Mucosa of descending colon (tissue), 3 donors: Measurements from ENCODE around the gene QSER1. TPM values are rescaled to one million over a fixed set of nuclear protein-coding genes. Genes with fewer than 3 reads are reported as not detected.
A peak's percentile ranks its signal among the peaks of the same experiment; 100 is the strongest.

Experiments used
- ATAC-seq: fragments of 200-7000 bp; cut with Tn5 transposase; one replicate; pipeline ENCODE4 v1.9.1; 2020; ENCODE audit warnings: mild to moderate bottlenecking, moderate library complexity
- DNase-seq, 3 donors: peaks; one replicate each; pipeline ENCODE4 v3.0.0-alpha.2; 2020
- H3K36me3 ChIP-seq: fragments of 200-600 bp; one replicate; pipeline ENCODE4 v1.8.0; 2021; ENCODE audit warnings: low read depth, mild to moderate bottlenecking
- H3K4me1 ChIP-seq: fragments of 200-600 bp; one replicate; pipeline ENCODE4 v1.8.0; 2021; ENCODE audit warnings: low read depth, mild to moderate bottlenecking
- H3K4me3 ChIP-seq: fragments of 200-600 bp; one replicate; pipeline ENCODE4 v1.8.0; 2021; ENCODE audit warnings: mild to moderate bottlenecking
- H3K9me3 ChIP-seq: fragments of 200-600 bp; one replicate; pipeline ENCODE4 v1.8.0; 2021; ENCODE audit warnings: mild to moderate bottlenecking
- intact Hi-C, 2 donors: fragments of 100-400 bp; cut with DNase I in 1 of 2; cut with micrococcal nuclease in 1 of 2; formaldehyde crosslinking; loops; one replicate each; pipeline versions ENCODE4 v1.11.0 to v1.11.1; 2022; cut with DNase I, micrococcal nuclease
- total RNA-seq, 3 donors: library from RNA; stranded (reverse); fragmentation: NEBNext Ultra II Directional in 2 of 3; extraction: Animal tissue kit (Norgen Biotek cat#: 25700) in 2 of 3; gene quantifications; one replicate each; pipeline versions ENCODE4 v1.2.1 to v1.2.4, GENCODE V29; 2021 to 2023
- TF ChIP-seq, protein P1 (sequence below): fragments of 200-600 bp; IDR thresholded peaks from one replicate; pipeline ENCODE4 v1.8.0; 2022; ENCODE audit warnings: antibody characterized with exemption, mild to moderate bottlenecking
- donor health status: DM: no; HTN: no; CAD: no; lungs with moderate emphysema.
- donor health status: DM: no; HTN: no; CAD: no.
- donor health status: DM: no; HTN: yes; CAD: no.

Gene QSER1
- total RNA-seq, 3 donors from 2014 or later = 20.3 to 30.1 (median 25.9) TPM

DNA sequence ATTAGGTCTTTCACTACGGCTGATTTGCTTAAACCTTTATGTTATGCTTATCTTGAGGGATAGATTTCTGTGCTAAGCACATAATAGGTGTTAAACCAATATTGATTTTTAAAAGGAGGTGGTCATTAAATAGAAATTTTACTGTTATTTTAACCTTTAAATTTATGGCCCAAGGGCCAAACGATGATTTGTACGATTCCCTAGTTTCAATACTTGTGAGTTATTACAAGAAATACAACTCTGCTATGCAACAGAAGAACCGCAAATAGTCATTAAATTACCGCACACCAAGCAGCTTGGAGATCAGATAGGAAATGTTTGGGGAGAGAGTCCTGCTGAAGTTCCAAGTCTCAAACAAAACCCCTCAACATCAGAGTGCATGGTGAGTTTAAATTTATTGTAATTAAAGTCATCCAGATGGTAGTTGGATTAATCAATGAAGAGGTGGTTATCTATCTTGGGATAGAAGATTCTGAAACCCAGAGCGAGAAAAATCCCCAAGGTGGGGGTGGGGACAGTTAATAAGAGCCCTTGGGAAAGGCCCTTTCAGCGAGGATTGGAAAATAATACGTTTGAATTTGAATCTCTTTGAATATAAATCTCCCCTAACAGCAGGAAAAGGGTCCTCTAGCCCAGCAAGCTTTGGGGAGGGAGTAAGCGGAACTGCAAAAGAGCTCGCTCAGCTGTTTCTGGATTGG lies 805 bp upstream of the QSER1 start:
- ATAC-seq (no peak), DNase-seq (peak in 1 of 3 donors; percentile 54)
- intact Hi-C loops = no loop called here

DNA sequence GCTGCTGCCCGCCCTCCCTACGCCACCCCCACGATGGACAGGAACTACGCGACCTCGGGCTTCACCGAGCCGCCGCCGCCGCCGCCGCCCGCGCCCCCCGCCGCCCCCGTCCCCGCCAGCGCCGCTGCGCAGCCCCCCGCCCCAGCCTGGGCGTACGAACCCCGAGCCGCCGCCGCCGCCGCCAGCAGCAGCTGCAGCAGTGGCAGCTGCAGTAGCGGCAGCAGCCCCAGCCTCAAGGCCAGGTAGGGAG lies 407 bp downstream of the QSER1 start:
- H3K36me3 ChIP-seq = no peaks in the 10 kb centered on the region
- DNase-seq (no peak), ATAC-seq (no peak)
- intact Hi-C loops = no loop called here
- TF ChIP-seq, protein P1, sequence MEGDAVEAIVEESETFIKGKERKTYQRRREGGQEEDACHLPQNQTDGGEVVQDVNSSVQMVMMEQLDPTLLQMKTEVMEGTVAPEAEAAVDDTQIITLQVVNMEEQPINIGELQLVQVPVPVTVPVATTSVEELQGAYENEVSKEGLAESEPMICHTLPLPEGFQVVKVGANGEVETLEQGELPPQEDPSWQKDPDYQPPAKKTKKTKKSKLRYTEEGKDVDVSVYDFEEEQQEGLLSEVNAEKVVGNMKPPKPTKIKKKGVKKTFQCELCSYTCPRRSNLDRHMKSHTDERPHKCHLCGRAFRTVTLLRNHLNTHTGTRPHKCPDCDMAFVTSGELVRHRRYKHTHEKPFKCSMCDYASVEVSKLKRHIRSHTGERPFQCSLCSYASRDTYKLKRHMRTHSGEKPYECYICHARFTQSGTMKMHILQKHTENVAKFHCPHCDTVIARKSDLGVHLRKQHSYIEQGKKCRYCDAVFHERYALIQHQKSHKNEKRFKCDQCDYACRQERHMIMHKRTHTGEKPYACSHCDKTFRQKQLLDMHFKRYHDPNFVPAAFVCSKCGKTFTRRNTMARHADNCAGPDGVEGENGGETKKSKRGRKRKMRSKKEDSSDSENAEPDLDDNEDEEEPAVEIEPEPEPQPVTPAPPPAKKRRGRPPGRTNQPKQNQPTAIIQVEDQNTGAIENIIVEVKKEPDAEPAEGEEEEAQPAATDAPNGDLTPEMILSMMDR = no peak
- H3K4me1 ChIP-seq = peaks cover 4% of the 10 kb centered on the region
- H3K9me3 ChIP-seq = no peaks in the 10 kb centered on the region
- peak overlapping the region; percentile 88 for H3K4me3 ChIP-seq

More for the DNA sequence above, 805 bp upstream of the QSER1 start:
- Histone ChIP-seq H3K4me3 (peak overlapping the region; percentile 88), H3K36me3 (no peaks in the 10 kb centered on the region), H3K4me1 (peaks cover 4% of the 10 kb centered on the region), H3K9me3 (no peaks in the 10 kb centered on the region)
- TF ChIP-seq, protein P1 = no peak

DNA sequence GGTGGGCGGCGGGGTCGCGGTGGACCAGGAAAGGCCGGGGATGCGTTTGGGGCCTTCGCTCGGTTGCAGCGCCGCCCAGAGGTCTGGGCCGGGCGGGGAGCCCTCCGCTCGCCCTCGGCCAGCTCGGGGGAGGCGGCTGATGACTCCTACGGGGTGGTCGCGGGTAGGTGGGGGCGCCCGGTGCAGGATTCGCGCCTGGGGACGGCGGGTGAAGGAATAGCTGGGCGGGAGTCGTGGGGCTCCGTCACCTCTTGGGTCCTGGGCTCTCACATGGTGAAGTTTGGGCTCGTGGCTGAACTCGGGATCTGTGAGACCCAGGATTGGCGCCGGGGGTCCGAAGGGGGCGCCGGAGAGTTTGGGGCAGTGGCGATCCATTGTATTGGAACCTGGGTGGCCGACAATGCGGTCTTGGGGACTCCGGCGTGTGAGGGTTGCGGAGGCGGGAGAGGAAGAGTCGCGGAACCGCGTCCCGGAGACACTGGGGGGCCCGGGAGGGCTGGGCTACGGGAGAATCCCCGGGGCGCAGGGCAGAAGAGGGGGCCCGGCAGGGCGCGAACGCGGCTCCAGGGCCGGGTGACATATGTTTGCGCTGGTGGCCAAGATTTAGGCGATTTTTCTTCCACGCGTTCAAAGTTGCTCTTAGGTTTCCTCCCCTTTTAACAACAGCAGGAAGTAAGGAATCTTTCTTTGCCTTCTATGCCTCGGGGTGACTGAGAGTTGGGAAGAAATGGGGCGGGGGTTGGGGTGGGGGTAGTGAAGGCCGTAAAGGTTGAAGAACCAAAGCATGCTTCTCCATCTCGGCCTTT lies 935 bp downstream of the QSER1 start:
- Histone ChIP-seq H3K4me1 (peaks cover 4% of the 10 kb centered on the region), H3K9me3 (no peaks in the 10 kb centered on the region), H3K36me3 (no peaks in the 10 kb centered on the region), H3K4me3 (peak overlapping the region; percentile 88)
- TF ChIP-seq, protein P1 = peak; percentile 22
- peak; percentile 61 to 76 (median 72) for DNase-seq
- ATAC-seq = peak; percentile 58
- intact Hi-C loops = no loop called here

DNA sequence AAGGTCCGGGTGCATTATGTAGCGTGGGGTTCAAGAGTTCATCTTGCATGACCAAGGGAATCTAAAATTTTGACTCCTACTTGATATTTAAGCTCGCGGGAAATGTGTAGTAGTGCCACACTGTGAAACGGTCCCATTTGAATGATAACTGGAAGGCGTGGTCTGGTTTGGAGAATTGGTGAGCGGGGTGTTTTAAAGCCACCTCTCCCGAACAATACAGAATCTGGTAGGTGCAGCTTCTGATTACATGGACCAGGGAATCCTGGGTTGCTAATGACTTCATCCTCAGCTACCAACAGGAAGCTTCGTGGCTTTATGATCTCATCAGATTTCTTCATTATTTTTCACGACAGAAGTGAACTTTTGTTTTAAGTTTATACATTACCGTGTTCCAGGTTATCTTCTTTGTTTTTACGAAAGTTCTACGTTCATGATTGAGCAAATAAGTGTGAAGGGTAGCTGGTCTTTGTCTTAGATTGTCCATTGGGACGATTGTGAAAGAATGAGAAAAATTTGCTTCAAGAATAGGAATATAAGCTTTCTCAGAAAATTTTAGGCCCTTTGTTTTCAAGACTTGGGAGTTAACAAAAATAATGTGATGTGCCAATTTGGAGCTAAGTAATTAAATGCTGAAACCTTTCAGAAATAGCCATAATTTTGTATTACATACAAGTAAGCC lies 1.7 kb downstream of the QSER1 start:
- Histone ChIP-seq H3K4me3 (no peak overlapping the region), H3K9me3 (no peaks in the 10 kb centered on the region), H3K4me1 (peaks cover 4% of the 10 kb centered on the region), H3K36me3 (no peaks in the 10 kb centered on the region)
- DNase-seq (peak in 1 of 3 donors; percentile 46), ATAC-seq (peak; percentile 64)
- TF ChIP-seq, protein P1 = no peak
- intact Hi-C loops = no loop called here

DNA sequence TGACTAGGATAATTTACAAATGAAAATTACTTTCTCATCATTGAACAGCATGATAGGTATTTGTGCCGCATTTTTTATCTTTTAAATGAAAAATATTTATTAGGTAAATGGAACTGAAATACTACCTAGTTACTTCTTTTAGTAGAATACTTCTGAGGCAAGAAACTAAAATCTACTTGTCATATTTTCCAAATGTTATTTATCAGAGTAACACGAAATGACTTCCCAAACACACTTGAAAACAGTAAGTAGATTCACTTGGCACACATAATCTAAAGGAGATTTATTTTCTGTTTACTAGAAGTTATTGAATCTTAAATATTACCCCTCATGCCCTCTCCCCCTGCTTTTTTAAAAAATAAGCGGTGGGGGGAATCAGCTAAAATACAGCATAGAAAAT lies 2.3 kb downstream of the QSER1 start:
- Histone ChIP-seq H3K9me3 (no peaks in the 10 kb centered on the region), H3K4me3 (no peak overlapping the region), H3K36me3 (no peaks in the 10 kb centered on the region), H3K4me1 (peaks cover 4% of the 10 kb centered on the region)
- ATAC-seq = no peak
- intact Hi-C loops = no loop called here
- TF ChIP-seq, protein P1 = no peak
- no peak for DNase-seq
